IMR-90 (cell line): ENCODE results near the gene CLCA1. TPM values are rescaled to one million over a fixed set of nuclear protein-coding genes. Genes with fewer than 3 reads are reported as not detected.

ENCODE experiments used
- ATAC-seq: fragments of 200-7000 bp; cut with Tn5 transposase; 2 replicates; pipeline ENCODE4 v1.9.1; 2020; ENCODE audit warnings: low read depth, mild to moderate bottlenecking, moderate library complexity
- BruUV-seq: library from RNA; stranded (reverse); fragments of 400-500 nt; replicated peaks from 2 replicates; lab custom pipeline; 2021; lab: Mats Ljungman, UMichigan
- CTCF ChIA-PET: fragments of 300-600 bp; formaldehyde crosslinking; extraction: SDS; loops from one replicate; lab custom pipeline; 2021; ENCODE audit warnings: antibody characterized with exemption; lab: Yijun Ruan, JAX
- POLR2A ChIA-PET: fragments of 300-600 bp; sonication (Branson Sonifier 250); formaldehyde crosslinking; loops from one replicate; lab custom pipeline; 2022; ENCODE audit warnings: antibody characterized with exemption; ENCODE audit not compliant: unreplicated experiment; lab: Charles Lee
- DNase-seq: peaks from one replicate; pipeline ENCODE4 v3.0.0; 2013
- H2AFZ ChIP-seq: replicated peaks from 2 replicates; pipeline ENCODE3; 2013; ENCODE audit warnings: low read length, mild to moderate bottlenecking; ENCODE audit not compliant: poor library complexity
- H2AK5ac ChIP-seq: 2 replicates; pipeline ENCODE4 v1.6.1; 2013; ENCODE audit warnings: low read depth, low read length, inconsistent platforms
- H2AK9ac ChIP-seq: replicated peaks from 2 replicates; pipeline ENCODE3; 2013; ENCODE audit warnings: mild to moderate bottlenecking, low read depth, low read length, moderate library complexity; ENCODE audit not compliant: poor library complexity
- H2BK120ac ChIP-seq: 2 replicates; pipeline ENCODE4 v1.6.1; 2013; ENCODE audit warnings: low read depth, low read length, inconsistent platforms
- H2BK15ac ChIP-seq: 3 replicates; pipeline ENCODE4 v1.6.1; 2013; ENCODE audit warnings: low read depth, low read length, inconsistent platforms
- H2BK20ac ChIP-seq: 2 replicates; pipeline ENCODE4 v1.6.1; 2013; ENCODE audit warnings: low read depth, mild to moderate bottlenecking, inconsistent platforms, low read length, moderate library complexity
- H2BK5ac ChIP-seq: 2 replicates; pipeline ENCODE4 v1.6.1; 2013; ENCODE audit warnings: mild to moderate bottlenecking, low read depth, low read length, inconsistent platforms; ENCODE audit not compliant: poor library complexity, severe bottlenecking
- H3K14ac ChIP-seq: replicated peaks from 2 replicates; pipeline ENCODE4 v1.6.1; 2013; ENCODE audit warnings: low read depth, low read length, inconsistent platforms
- H3K18ac ChIP-seq: 2 replicates; pipeline ENCODE4 v1.6.1; 2013; ENCODE audit warnings: low read depth, low read length, control low read depth
- H3K23ac ChIP-seq: 2 replicates; pipeline ENCODE4 v1.6.1; 2013; ENCODE audit warnings: low read depth, low read length, inconsistent platforms
- H3K27ac ChIP-seq: 2 replicates; pipeline ENCODE4 v1.5.1; 2013; ENCODE audit warnings: mild to moderate bottlenecking, control low read depth, low read length; ENCODE audit not compliant: insufficient read depth
- H3K27me3 ChIP-seq: 2 replicates; pipeline ENCODE4 v1.6.1; 2013; ENCODE audit warnings: low read length; ENCODE audit not compliant: control insufficient read depth, insufficient read depth
- H3K36me3 ChIP-seq: 2 replicates; pipeline ENCODE4 v1.6.1; 2013; ENCODE audit warnings: low read length, mixed read lengths; ENCODE audit not compliant: control insufficient read depth, insufficient read depth
- H3K4ac ChIP-seq: 2 replicates; pipeline ENCODE4 v1.6.1; 2013; ENCODE audit warnings: low read depth, low read length, inconsistent platforms
- H3K4me1 ChIP-seq: 2 replicates; pipeline ENCODE4 v1.6.1; 2013; ENCODE audit warnings: low read length, mixed read lengths; ENCODE audit not compliant: control insufficient read depth, insufficient read depth
- H3K4me2 ChIP-seq: 2 replicates; pipeline ENCODE4 v1.6.1; 2013; ENCODE audit warnings: low read depth, mild to moderate bottlenecking, control low read depth, low read length, moderate library complexity
- H3K4me3 ChIP-seq: 2 replicates; pipeline ENCODE4 v1.5.1; 2013; ENCODE audit warnings: low read depth, mild to moderate bottlenecking, control low read depth, low read length, moderate library complexity; ENCODE audit not compliant: insufficient read depth
- H3K56ac ChIP-seq: 2 replicates; pipeline ENCODE4 v1.6.1; 2013; ENCODE audit warnings: low read length, inconsistent platforms; ENCODE audit not compliant: insufficient read depth; ENCODE audit errors: extremely low read depth
- H3K79me1 ChIP-seq, 2 experiments: 2 replicates each; pipeline ENCODE4 v1.6.1; 2013; ENCODE audit warnings: low read length in 2 of 2, inconsistent platforms in 1 of 2, low read depth in 1 of 2
- H3K9ac ChIP-seq: 2 replicates; pipeline ENCODE4 v1.6.1; 2013; ENCODE audit warnings: low read depth, low read length, control low read depth
- H3K9me1 ChIP-seq: 2 replicates; pipeline ENCODE4 v1.6.1; 2013; ENCODE audit warnings: low read length, inconsistent platforms; ENCODE audit not compliant: insufficient read depth
- H3K9me3 ChIP-seq: 2 replicates; pipeline ENCODE4 v1.6.1; 2013; ENCODE audit warnings: low read length; ENCODE audit not compliant: control insufficient read depth, insufficient read depth
- H4K20me1 ChIP-seq: 2 replicates; pipeline ENCODE4 v1.6.1; 2013; ENCODE audit warnings: low read length, inconsistent platforms; ENCODE audit not compliant: insufficient read depth
- H4K5ac ChIP-seq: 2 replicates; pipeline ENCODE4 v1.6.1; 2013; ENCODE audit warnings: mild to moderate bottlenecking, low read depth, low read length, control low read depth
- H4K8ac ChIP-seq, 2 experiments: 2 replicates each; pipeline ENCODE4 v1.6.1; 2013; ENCODE audit warnings: low read depth in 2 of 2, low read length in 2 of 2, control low read depth in 1 of 2, inconsistent platforms in 1 of 2
- H4K91ac ChIP-seq: 2 replicates; pipeline ENCODE4 v1.6.1; 2013; ENCODE audit warnings: low read depth, low read length, inconsistent platforms; ENCODE audit not compliant: insufficient read depth
- MAZ ChIP-seq: IDR thresholded peaks from 2 replicates; pipeline ENCODE4 v1.6.1; 2012; ENCODE audit warnings: low read depth, mild to moderate bottlenecking, low read length, improper control_type of control experiment, moderate library complexity, borderline replicate concordance
- WGBS, 2 experiments: methylation state at CpG; one replicate each; pipeline versions ENCODE4 v1.1.5 to v1.1.7; 2013; ENCODE audit warnings: missing lambda C conversion rate in 2 of 2; ENCODE audit not compliant: insufficient read length in 1 of 2; ENCODE audit errors: extremely low coverage in 2 of 2; 5-methylcytosine and 5-hydroxymethylcytosine counted together
- dilution Hi-C: fragments of 300-500 bp; cut with HindIII; formaldehyde crosslinking; loops from one replicate; pipeline ENCODE4 v1.14.3; 2018; ENCODE audit warnings: low sequenced_read_pairs; ENCODE audit not compliant: unreplicated experiment
- in situ Hi-C: fragments of 300-500 bp; cut with MboI; formaldehyde crosslinking; loops from 3 replicates; pipeline ENCODE4 v1.14.3; 2019; ENCODE audit warnings: low sequenced_read_pairs, inconsistent platforms, mixed read lengths
- intact Hi-C: fragments of 100-400 bp; cut with micrococcal nuclease; formaldehyde crosslinking; loops from 2 replicates; pipeline ENCODE4 v1.10.0; 2022
- polyA plus RNA-seq, 3 experiments: library from polyadenylated mRNA; depleted of rRNA; stranded (reverse); fragments of >200 nt; gene quantifications; 2 replicates each; pipeline ENCODE4 v1.2.3, GENCODE V29; 2012; ENCODE audit warnings: low replicate concordance in 1 of 3
- total RNA-seq: library from RNA; depleted of rRNA; stranded (reverse); fragments of >200 nt; gene quantifications from 2 replicates; pipeline ENCODE4 v1.2.3, GENCODE V29; 2012
- TF ChIP-seq, protein P1 (sequence below): fragments of 150-350 bp; IDR thresholded peaks from 2 replicates; pipeline ENCODE4 v1.6.1; 2017; ENCODE audit warnings: mild to moderate bottlenecking, antibody characterized with exemption, low read length, low read depth

The CLCA1 gene
- total and polyA plus RNA-seq, 2 of the 4 experiments (the other 2 are of a cell fraction), result not detected

DNA sequence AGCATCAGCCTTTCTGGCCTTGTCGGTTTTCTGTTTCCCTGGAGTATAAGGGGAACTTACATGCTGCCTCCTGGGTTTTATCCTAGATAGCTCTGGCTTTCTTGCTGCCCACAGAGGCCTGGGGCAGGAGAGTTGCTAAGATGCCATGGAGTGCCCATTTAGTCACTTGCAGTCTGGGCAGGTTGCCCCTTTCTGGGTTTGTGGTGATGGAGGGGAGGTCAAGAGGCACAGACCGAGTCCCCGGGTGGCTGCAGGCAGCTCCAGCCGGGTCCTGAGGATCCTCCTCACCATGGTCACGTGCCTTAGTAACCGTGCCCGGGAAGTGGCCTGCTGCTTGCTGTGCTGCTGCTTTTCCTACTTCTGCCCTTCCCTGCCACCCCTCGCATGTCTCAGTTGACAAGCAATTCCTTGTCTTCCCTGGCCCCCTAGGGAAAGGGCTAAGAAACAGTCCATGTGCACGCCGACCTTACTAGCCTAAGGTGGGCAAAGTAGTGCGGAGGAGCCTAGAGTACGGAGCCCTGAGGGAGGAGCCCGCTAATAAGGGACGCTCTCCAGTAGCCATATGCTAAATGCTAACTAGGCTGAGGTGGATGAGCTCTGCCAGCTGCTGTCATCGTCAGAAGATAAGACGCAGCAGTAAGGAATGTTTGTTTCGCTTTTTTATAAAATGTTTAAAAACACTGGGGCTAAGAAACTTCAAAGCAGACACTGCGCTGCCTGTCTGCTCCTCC is 34.8 kb downstream of the CLCA1 start:
- H3K56ac ChIP-seq, result no peak overlapping the region
- CTCF ChIA-PET, result no interaction called here
- no peak overlapping the region for H3K23ac ChIP-seq
- H2AFZ ChIP-seq, result peak overlapping the region; percentile 83
- no TSS peak for BruUV-seq
- no peak overlapping the region for H2AK5ac ChIP-seq
- no peaks in the 10 kb centered on the region for H4K20me1 ChIP-seq
- H3K79me1 ChIP-seq, result no peaks in the 10 kb centered on the region
- no peak overlapping the region for H3K4ac ChIP-seq
- no peak overlapping the region for H2AK9ac ChIP-seq
- H3K4me2 ChIP-seq, result peak overlapping the region; percentile 45
- no peak overlapping the region for H3K18ac ChIP-seq
- no peak overlapping the region for H2BK5ac ChIP-seq
- H3K9me3 ChIP-seq, result no peaks in the 10 kb centered on the region
- DNase-seq, result peak; percentile 18
- no peak overlapping the region; the same call in 1 of the 2 replicates for H2BK120ac ChIP-seq
- no peak overlapping the region for H3K9ac ChIP-seq
- TF ChIP-seq, protein P1, sequence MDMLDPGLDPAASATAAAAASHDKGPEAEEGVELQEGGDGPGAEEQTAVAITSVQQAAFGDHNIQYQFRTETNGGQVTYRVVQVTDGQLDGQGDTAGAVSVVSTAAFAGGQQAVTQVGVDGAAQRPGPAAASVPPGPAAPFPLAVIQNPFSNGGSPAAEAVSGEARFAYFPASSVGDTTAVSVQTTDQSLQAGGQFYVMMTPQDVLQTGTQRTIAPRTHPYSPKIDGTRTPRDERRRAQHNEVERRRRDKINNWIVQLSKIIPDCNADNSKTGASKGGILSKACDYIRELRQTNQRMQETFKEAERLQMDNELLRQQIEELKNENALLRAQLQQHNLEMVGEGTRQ, result peak; percentile 34; the same call in 1 of the 2 replicates
- no peak for TF ChIP-seq MAZ
- H2BK20ac ChIP-seq, result no peak overlapping the region
- dilution Hi-C loops (no loop called here), in situ Hi-C loops (no loop called here), intact Hi-C loops (loop anchor here (5.0 to 10.0 kb wide), 2 partner anchors 106 to 461 kb away; partner anchors contain the start of gene ODF2L)
- H3K27me3 ChIP-seq, result peaks cover 7% of the 10 kb centered on the region
- 22% methylated on average over 4 of the region's 18 CpGs; no CpG with 5 or more reads in 1 of the 2 experiments for WGBS, 2 experiments
- peak; percentile 83 for ATAC-seq
- H3K36me3 ChIP-seq, result no peaks in the 10 kb centered on the region
- H3K9me1 ChIP-seq, result no peaks in the 10 kb centered on the region
- 0 out of 4 replicates have a peak overlapping the region, but pooled peaks of 1 of the 2 experiments have one; percentile 11 for H4K8ac ChIP-seq
- POLR2A ChIA-PET, result no interaction called here
- no peak overlapping the region for H3K14ac ChIP-seq
- H4K91ac ChIP-seq, result no peak overlapping the region
- H2BK15ac ChIP-seq, result no peak overlapping the region
- H3K27ac ChIP-seq, result no peak overlapping the region
- H4K5ac ChIP-seq, result no peak overlapping the region
- no peak overlapping the region for H3K4me3 ChIP-seq
- H3K4me1 ChIP-seq, result peaks cover 2% of the 10 kb centered on the region
